Loucy (cell line): ENCODE measurements around the gene RUNX2.

ENCODE experiments used
- EZH2phosphoT487 ChIP-seq: fragments of 200-600 bp; IDR thresholded peaks from 2 replicates; pipeline ENCODE4 v1.6.1; 2018; ENCODE audit warnings: antibody characterized with exemption, mild to moderate bottlenecking, moderate library complexity, borderline replicate concordance
- TF ChIP-seq, protein P1 (sequence below): fragments of 200-600 bp; sonication (generic); conservative IDR thresholded peaks from 2 replicates; pipeline ENCODE4 v1.5.1; 2014; ENCODE audit warnings: mild to moderate bottlenecking, antibody characterized with exemption, low read length

DNA sequence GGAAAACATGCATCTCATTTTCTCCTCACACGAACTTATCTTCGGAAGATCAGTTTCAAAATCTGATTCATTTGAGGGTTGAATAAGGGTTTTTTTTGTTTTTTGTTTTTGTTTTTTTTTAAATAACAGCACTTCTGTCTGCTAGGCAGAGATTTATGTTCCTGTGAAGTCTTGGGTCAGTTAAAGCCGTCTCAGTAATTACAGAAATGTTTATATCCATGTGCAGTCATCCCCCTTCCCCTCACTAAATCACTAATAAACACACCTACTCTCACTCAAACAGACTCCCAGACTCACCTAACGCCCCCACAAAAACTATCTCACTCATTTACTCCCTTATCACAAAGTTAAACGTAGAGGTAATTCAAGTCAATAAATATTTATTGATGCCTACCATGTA lies 263.8 kb downstream of the RUNX2 start:
- TF ChIP-seq, protein P1, sequence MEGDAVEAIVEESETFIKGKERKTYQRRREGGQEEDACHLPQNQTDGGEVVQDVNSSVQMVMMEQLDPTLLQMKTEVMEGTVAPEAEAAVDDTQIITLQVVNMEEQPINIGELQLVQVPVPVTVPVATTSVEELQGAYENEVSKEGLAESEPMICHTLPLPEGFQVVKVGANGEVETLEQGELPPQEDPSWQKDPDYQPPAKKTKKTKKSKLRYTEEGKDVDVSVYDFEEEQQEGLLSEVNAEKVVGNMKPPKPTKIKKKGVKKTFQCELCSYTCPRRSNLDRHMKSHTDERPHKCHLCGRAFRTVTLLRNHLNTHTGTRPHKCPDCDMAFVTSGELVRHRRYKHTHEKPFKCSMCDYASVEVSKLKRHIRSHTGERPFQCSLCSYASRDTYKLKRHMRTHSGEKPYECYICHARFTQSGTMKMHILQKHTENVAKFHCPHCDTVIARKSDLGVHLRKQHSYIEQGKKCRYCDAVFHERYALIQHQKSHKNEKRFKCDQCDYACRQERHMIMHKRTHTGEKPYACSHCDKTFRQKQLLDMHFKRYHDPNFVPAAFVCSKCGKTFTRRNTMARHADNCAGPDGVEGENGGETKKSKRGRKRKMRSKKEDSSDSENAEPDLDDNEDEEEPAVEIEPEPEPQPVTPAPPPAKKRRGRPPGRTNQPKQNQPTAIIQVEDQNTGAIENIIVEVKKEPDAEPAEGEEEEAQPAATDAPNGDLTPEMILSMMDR = no peak
- TF ChIP-seq EZH2phosphoT487 = no peak
